ENCODE data around the gene NT5C3A.

- TF ChIP-seq FOXA3 (CRISPR knock-in tag; conservative IDR thresholded peaks at IDR 0.05 in 1 of 2, IDR thresholded peaks at IDR 0.05 in 1 of 2) = no peak
- no peak for TF ChIP-seq POLR2AphosphoS5 (IDR thresholded peaks at IDR 0.05; ENCODE audit: control insufficient read depth, insufficient read depth, low read depth, low read length)
- no peak for TF ChIP-seq TOE1 (IDR thresholded peaks at IDR 0.05; ENCODE audit: borderline replicate concordance)
- TF ChIP-seq TOE1 (CRISPR knock-in tag; IDR thresholded peaks at IDR 0.05; ENCODE audit: borderline replicate concordance, low read depth) = no peak
- TF ChIP-seq, protein P1, sequence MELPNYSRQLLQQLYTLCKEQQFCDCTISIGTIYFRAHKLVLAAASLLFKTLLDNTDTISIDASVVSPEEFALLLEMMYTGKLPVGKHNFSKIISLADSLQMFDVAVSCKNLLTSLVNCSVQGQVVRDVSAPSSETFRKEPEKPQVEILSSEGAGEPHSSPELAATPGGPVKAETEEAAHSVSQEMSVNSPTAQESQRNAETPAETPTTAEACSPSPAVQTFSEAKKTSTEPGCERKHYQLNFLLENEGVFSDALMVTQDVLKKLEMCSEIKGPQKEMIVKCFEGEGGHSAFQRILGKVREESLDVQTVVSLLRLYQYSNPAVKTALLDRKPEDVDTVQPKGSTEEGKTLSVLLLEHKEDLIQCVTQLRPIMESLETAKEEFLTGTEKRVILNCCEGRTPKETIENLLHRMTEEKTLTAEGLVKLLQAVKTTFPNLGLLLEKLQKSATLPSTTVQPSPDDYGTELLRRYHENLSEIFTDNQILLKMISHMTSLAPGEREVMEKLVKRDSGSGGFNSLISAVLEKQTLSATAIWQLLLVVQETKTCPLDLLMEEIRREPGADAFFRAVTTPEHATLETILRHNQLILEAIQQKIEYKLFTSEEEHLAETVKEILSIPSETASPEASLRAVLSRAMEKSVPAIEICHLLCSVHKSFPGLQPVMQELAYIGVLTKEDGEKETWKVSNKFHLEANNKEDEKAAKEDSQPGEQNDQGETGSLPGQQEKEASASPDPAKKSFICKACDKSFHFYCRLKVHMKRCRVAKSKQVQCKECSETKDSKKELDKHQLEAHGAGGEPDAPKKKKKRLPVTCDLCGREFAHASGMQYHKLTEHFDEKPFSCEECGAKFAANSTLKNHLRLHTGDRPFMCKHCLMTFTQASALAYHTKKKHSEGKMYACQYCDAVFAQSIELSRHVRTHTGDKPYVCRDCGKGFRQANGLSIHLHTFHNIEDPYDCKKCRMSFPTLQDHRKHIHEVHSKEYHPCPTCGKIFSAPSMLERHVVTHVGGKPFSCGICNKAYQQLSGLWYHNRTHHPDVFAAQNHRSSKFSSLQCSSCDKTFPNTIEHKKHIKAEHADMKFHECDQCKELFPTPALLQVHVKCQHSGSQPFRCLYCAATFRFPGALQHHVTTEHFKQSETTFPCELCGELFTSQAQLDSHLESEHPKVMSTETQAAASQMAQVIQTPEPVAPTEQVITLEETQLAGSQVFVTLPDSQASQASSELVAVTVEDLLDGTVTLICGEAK (IDR thresholded peaks at IDR 0.05) = no peak
- TF ChIP-seq, protein P1 (CRISPR knock-in tag; IDR thresholded peaks at IDR 0.05) = no peak
- TF ChIP-seq ELK1 (CRISPR knock-in tag; IDR thresholded peaks at IDR 0.05) = no peak
- no peak for TF ChIP-seq BACH1 (tag; IDR thresholded peaks at IDR 0.05)
- TF ChIP-seq TAF1 (IDR thresholded peaks at IDR 0.05; ENCODE audit: control insufficient read depth, extremely low read depth, insufficient read depth, low read length, severe bottlenecking) = no peak
Observed at GRCh38 chr7:33079096-33079495, 16.5 kb upstream of the NT5C3A start.
